Testis (tissue), 2 donors: ENCODE results near the gene H1-8.

Source experiments
- POLR2A ChIP-seq: fragments of 450-650 bp; IDR thresholded peaks from one replicate; pipeline ENCODE4 v1.6.1; 2017; ENCODE audit warnings: antibody characterized with exemption, mild to moderate bottlenecking, moderate library complexity
- TF ChIP-seq, protein P1 (sequence below), 3 experiments: fragments of 450-650 bp in 2 of 3; fragments of 200-600 bp in 1 of 3; sonication (generic) in 1 of 3; IDR thresholded peaks; one replicate each; pipeline ENCODE4 v1.5.1; 2016 to 2019; ENCODE audit warnings: antibody characterized with exemption in 3 of 3, mild to moderate bottlenecking in 2 of 3, moderate library complexity in 1 of 3

DNA sequence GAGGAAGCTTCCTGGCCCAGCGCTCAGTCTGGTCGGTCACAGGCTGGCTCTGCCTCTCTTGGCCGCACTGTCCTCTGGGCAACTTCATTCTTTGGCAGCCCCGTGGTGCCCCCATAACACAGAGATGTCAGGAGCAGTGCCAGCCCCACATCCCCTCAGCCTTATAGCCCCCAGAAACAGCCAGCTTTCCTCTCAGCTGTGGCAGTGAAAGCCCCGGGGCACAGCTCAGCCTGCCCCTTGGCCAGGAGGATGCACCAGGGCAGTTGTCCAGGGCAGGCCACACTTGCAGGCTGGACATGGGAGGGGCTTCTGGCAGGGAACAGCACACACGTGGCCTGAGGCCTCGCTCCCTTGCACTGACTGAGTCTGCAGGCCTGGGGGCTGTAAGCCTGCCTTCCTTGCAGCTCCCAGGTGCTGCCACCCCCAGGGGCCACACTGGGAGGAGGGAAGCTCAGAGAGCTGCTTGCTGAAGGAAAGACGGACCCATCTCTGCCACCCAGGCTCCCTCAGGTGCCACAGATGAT, 24.9 kb upstream of the H1-8 start:
- TF ChIP-seq, protein P1, sequence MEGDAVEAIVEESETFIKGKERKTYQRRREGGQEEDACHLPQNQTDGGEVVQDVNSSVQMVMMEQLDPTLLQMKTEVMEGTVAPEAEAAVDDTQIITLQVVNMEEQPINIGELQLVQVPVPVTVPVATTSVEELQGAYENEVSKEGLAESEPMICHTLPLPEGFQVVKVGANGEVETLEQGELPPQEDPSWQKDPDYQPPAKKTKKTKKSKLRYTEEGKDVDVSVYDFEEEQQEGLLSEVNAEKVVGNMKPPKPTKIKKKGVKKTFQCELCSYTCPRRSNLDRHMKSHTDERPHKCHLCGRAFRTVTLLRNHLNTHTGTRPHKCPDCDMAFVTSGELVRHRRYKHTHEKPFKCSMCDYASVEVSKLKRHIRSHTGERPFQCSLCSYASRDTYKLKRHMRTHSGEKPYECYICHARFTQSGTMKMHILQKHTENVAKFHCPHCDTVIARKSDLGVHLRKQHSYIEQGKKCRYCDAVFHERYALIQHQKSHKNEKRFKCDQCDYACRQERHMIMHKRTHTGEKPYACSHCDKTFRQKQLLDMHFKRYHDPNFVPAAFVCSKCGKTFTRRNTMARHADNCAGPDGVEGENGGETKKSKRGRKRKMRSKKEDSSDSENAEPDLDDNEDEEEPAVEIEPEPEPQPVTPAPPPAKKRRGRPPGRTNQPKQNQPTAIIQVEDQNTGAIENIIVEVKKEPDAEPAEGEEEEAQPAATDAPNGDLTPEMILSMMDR (IDR thresholded peaks at IDR 0.05): no peak
- TF ChIP-seq POLR2A: no peak
